Ovary (tissue), 3 donors: Measurements from ENCODE around the gene ODAD2.

Experiments
- CTCF ChIP-seq, 3 donors: fragments of 450-650 bp in 2 of 3; fragments of 200-600 bp in 1 of 3; IDR thresholded peaks; one replicate each; pipeline versions ENCODE4 v1.5.1 to v1.8.0; 2016 to 2022; ENCODE audit warnings: antibody characterized with exemption in 3 of 3, mild to moderate bottlenecking in 1 of 3
- POLR2A ChIP-seq: fragments of 450-650 bp; IDR thresholded peaks from one replicate; pipeline ENCODE4 v1.6.1; 2017; ENCODE audit warnings: antibody characterized with exemption, mild to moderate bottlenecking, moderate library complexity
- donor health status: DM: no; HTN: no; CAD: no.

DNA sequence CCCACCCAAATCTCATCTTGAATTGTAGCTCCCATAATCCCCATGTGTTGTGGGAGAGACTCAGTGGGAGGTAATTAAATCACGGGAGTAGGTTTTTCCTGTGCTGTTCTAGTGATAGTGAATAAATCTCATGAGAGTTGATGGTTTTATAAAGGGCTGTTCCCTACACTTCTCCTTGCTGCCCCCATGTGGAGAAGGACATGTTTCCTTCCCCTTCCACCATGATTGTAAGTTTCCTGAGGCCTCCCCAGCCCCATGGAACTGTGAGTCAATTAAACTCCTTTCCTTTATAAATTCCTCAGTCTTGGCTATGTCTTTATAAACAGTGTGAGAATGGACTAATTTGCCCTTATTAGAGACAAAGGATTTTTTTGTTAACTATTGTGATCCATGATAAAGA lies 204.7 kb downstream of the ODAD2 start:
- TF ChIP-seq POLR2A (no peak), CTCF (IDR thresholded peaks at IDR 0.05) (no peak)
